GM18508 (cell line): Measurements from ENCODE around the gene CCL18.
"Not testable (repeated sequence)": the region's sequence is repeated elsewhere in the genome, so short reads cannot be mapped to it uniquely, and the experiment has no call there.

Source experiments
- ATAC-seq: cut with Tn5 transposase; IDR thresholded peaks from one replicate; pipeline ENCODE4 v1.9.1; 2021; ENCODE audit warnings: moderate number of reproducible peaks; ENCODE audit not compliant: insufficient read depth, unreplicated experiment

The CCL18 gene

DNA sequence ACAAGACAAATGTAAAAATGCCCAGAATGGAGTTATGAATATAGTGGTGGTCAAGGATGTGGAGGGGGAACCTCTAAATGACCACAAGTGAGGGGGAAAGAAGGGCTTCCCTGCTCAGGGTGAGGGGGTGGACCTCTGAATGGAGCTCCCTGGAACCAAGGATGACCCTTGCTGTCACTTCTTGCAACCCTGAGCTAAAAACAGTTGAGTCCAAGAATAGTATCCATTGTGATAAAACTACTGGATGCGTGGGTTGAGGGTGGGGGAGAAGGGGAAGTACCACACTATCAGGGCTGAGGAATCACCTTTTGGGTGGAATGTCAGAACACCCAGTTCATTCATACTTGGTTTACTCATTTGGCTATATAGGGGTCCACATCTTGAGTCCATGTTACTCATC lies 34.9 kb downstream of the CCL18 start:
- not testable (repeated sequence) for ATAC-seq

DNA sequence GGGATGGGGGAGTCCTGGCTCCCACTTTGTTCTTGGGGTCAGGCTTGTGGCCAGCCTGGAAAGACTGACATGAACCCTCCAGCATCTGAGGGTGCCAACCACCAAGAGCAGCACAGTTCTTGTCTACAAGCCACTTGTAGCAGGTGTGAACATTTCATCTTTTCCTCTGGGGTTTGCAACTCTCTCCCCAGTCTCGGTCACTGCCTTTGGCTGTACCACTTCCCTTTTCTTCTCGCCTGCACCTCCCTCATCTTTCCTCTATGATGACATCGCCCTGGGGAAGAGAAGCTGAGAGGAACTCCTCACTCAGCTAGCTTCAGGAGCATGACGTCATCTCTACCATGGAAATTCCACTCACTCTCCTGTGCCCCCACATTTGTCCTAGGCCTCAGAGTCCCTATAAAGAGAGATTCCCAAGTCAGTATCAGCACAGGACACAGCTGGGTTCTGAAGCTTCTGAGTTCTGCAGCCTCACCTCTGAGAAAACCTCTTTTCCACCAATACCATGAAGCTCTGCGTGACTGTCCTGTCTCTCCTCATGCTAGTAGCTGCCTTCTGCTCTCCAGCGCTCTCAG lies 39.4 kb downstream of the CCL18 start, which contains the start of gene CCL4:
CCL4 (plus strand) TSS at position 427 of the 575 bp plus-strand sequence; CDS start at position 506, 79 bp downstream.
- ATAC-seq, result not testable (repeated sequence)

- not testable (repeated sequence) for ATAC-seq
These were observed 40.2 kb downstream of the CCL18 start for GRCh38 chr17:36104246-36104645.

DNA sequence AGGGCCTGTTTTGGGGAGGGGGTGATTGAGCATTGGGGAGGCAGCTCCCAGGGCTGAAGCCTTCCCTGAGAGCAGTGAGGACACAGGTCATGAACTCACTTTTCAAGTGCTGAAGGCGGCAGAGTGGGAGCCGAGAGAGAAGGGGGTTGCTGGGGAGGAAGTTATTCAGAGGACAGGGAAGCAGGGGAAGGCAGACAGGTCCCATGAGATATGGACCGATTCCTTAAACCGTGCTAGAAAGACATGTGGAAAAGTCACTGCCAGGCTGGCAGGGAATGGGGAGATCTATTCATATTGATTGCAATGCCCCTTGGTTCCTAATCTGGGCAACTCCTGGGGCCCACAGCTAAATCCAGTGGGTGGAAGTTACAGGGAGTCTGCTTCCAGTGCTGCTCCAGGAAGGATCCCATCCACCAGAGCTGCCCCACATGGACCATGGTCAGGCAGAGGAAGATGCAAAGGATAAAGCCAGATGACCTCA lies 40.7 kb downstream of the CCL18 start:
- ATAC-seq, result no peak

- ATAC-seq, result no peak
These were observed 41.9 kb downstream of the CCL18 start for GRCh38 chr17:36105781-36106492.

GRCh38 chr17:36106493-36106835 lies 42.4 kb downstream of the CCL18 start:
- no peak for ATAC-seq

DNA sequence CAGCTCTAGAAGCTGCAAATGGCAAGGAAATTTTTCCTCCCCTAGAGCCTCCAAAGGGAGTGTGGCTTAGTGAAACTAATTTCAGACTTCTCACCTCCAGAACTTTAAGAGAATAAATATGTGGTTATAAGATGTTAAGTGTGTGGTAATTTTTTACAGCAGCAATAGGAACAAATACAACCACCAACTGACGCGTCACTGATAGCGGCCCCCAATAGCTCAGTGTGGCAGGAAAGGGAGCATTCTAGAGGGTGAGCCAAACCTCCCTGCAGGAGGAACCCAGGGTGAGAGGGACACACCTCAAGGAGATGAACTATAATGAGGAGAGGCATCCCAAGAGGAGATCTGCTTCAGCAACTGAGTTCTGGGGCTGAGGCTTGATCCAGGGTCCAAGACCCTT lies 43.6 kb downstream of the CCL18 start:
- no peak for ATAC-seq

DNA sequence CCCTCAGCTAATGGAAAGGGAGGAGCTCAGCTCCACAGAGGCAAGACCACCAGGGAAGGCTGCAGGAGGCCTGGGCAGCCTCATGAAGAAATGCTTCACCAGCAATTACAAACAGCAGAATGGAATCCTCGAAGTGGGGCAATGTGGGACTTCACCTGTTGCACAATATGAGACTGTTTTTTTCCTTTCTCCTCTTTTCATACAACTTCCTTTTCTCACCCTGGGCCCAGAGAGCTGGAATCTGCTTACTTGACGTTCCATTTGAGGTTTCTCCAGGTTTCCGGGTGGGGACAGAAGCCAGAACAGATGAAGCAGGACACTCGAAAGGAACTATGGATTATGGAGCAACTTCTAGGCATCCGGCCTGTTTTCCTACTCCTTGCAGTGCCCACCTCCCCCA lies 44.2 kb downstream of the CCL18 start:
- ATAC-seq, result not testable (repeated sequence)

DNA sequence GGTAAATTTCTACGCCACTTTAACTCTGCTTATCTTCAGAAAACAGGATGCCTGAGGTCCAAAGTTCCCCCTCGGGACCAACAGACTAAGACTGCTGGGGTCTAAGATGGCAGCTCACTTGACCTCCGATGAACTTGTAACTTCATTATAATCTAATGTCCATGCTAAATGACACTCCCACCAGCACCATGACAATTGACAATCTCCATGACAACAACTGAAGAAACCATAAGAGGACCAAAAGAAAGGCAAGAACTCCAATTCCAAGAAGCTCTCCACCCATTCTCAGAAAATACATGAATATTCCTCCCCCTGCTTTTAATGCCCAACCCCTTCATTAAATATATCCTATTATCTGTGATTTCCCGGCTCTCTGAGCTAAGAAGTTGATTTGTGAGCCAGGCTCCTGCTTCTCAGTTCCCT lies 47.0 kb downstream of the CCL18 start:
- no peak for ATAC-seq

- no peak for ATAC-seq
These were observed 48.5 kb downstream of the CCL18 start for GRCh38 chr17:36112572-36112971.

- not testable (repeated sequence) for ATAC-seq
These were observed 49.1 kb downstream of the CCL18 start for GRCh38 chr17:36113131-36113530.

DNA sequence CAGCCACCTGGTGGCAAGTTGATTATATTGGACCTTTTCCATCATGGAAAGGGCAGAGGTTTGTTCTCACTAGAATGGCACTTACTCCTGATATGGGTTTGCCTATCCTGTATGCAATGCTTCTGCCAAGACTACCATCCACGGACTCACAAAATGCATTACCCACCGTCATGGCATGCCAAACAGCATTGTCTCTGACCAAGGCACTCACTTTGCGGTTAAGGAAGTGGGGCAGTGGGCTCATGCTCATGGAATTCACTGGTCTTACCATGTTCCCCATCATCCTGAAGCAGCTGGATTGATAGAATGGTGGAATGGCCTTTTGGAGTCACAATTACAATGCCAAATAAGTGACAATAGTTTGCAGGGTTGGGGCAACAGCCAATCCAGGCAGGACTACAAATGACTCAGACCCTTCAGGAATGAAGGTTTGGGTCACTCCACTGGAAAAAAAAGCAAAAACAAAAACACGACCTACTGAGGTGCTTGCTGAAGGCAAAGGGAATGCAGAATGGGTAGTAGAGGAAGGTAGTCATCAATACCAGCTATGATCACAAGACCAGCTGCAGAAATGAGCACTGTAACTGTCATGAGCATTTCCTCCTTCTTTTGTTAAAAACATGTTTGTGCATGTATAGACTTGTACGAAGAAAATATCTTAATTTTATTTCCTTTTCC lies 51.0 kb downstream of the CCL18 start:
- not testable (repeated sequence) for ATAC-seq

DNA sequence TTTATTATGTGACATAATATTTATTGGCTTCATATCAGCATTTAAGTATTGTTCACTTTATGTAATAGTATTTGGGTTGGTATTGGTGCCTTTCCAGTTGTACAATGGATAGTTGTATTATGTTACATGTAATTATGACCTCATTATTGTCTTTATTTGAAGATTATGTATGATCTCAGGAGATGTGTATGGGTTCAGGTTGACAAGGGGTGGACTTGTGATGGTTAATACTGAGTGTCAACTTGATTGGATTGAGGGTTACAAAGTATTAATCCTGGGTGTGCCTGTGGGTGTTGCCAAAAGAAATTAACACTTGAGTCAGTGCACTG lies 51.5 kb downstream of the CCL18 start:
- ATAC-seq, result not testable (repeated sequence)

GRCh38 chr17:36117505-36118382 lies 53.7 kb downstream of the CCL18 start:
- no peak for ATAC-seq

DNA sequence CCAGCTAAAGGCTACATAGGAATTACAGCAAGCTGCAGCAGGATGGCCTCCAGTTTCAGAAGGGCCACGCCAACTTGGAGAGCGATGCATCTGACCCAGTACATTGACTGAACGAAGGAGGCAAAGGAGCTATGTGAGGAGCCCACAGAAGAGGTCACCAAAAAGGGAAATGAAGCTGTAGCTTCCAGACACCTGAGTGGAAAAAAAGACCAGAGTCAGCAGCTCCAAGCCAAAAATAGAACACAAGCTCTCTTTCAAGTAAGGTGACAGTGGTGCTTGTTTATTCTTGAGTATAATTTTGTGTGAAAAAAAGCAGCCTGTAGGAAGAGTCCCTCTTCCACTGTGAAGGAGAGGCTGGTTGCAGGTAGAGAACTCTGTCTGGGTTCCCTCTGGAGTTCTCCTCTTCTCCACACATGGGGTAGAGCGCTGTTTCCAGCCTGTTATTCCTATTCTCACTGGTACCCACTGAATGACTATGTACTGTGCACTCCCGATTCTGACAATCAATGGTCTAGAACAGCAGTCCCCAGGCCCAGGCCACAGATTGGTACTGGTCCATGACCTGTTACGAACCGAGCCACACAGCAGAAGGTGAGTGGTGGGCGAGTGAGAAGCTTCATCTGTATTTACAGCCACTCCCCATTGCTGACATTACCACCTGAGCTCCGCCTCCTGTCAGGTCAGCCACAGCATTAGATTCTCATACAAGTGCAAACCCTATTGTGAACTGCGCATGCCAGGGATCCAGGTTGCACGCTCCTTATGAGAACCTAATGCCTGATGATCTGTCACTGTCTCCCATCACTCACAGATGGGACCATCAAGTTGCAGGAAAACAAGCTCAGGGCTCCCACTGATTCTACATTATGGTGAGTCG lies 54.6 kb downstream of the CCL18 start:
- no peak for ATAC-seq

- ATAC-seq, result no peak
These were observed 56.1 kb downstream of the CCL18 start for GRCh38 chr17:36120221-36120620.

GRCh38 chr17:36121099-36121498 lies 57.0 kb downstream of the CCL18 start:
- not testable (repeated sequence) for ATAC-seq
